H1 (cell line): ENCODE data around the gene GAB2. TPM values are rescaled to one million over a fixed set of nuclear protein-coding genes. Genes with fewer than 3 reads are reported as not detected.
A peak's percentile ranks its signal among the peaks of the same experiment; 100 is the strongest.

Source experiments
- CTCF ChIA-PET: fragments of 300-600 bp; sonication (Branson Sonifier 250); formaldehyde crosslinking; loops from one replicate; lab custom pipeline; 2021; ENCODE audit not compliant: partially characterized antibody; lab: Charles Lee
- POLR2A ChIA-PET: fragments of 300-600 bp; sonication (Branson Sonifier 250); formaldehyde crosslinking; loops from one replicate; lab custom pipeline; 2021; ENCODE audit warnings: inconsistent platforms; ENCODE audit not compliant: partially characterized antibody; lab: Charles Lee
- DNase-seq, 2 experiments: peaks; one replicate each; pipeline versions ENCODE4 v3.0.0 to v3.0.0-alpha.2; 2010 to 2022; ENCODE audit warnings: low spot score in 2 of 2, low read depth in 1 of 2, mixed read lengths in 1 of 2
- FAIRE-seq: peaks from 2 replicates; lab custom pipeline; 2011; peaks lifted over from hg19 to GRCh38; lab: Jason Lieb, UNC
- H2AFZ ChIP-seq: 2 replicates; pipeline ENCODE4 v1.8.1; 2012; ENCODE audit warnings: low read length, inconsistent platforms
- H2AK5ac ChIP-seq: 2 replicates; pipeline ENCODE4 v1.6.1; 2013; ENCODE audit warnings: low read depth, low read length
- H2BK120ac ChIP-seq: replicated peaks from 2 replicates; pipeline ENCODE3; 2013; ENCODE audit warnings: low read depth, low read length, inconsistent platforms
- H2BK12ac ChIP-seq: 2 replicates; pipeline ENCODE4 v1.6.1; 2013; ENCODE audit warnings: low read depth, low read length
- H2BK15ac ChIP-seq: 2 replicates; pipeline ENCODE4 v1.6.1; 2013; ENCODE audit warnings: low read length
- H2BK20ac ChIP-seq: 2 replicates; pipeline ENCODE4 v1.6.1; 2013; ENCODE audit warnings: low read length
- H2BK5ac ChIP-seq: 2 replicates; pipeline ENCODE4 v1.6.1; 2013; ENCODE audit warnings: low read depth, low read length
- H3K14ac ChIP-seq: 2 replicates; pipeline ENCODE4 v1.6.1; 2013; ENCODE audit warnings: inconsistent platforms; ENCODE audit not compliant: insufficient read length
- H3K18ac ChIP-seq: 2 replicates; pipeline ENCODE4 v1.6.1; 2013; ENCODE audit warnings: low read length; ENCODE audit errors: extremely low read depth
- H3K23ac ChIP-seq: 2 replicates; pipeline ENCODE4 v1.6.1; 2013; ENCODE audit warnings: inconsistent platforms; ENCODE audit not compliant: insufficient read length
- H3K23me2 ChIP-seq: 2 replicates; pipeline ENCODE4 v1.6.1; 2013; ENCODE audit warnings: low read depth, low read length
- H3K27ac ChIP-seq: 2 replicates; pipeline ENCODE4 v1.6.1; 2011; ENCODE audit warnings: low read depth, low read length, inconsistent platforms
- H3K27me3 ChIP-seq, 4 experiments: replicated peaks in 1 of 4; 1 replicate in 1 of 4; 2 replicates in 3 of 4; pipeline versions ENCODE4 v1.6.1 to v1.8.1; 2011 to 2013; ENCODE audit warnings: low read length in 3 of 4, mild to moderate bottlenecking in 3 of 4, inconsistent platforms in 2 of 4, mixed read lengths in 2 of 4, moderate library complexity in 1 of 4; ENCODE audit not compliant: control insufficient read depth in 3 of 4, insufficient read depth in 3 of 4; ENCODE audit errors: extremely low read depth in 1 of 4
- H3K36me3 ChIP-seq, 4 experiments: 2 replicates each; pipeline versions ENCODE4 v1.6.1 to v1.8.1; 2011 to 2013; ENCODE audit warnings: mild to moderate bottlenecking in 4 of 4, low read length in 3 of 4, moderate library complexity in 2 of 4, control low read depth in 1 of 4, inconsistent platforms in 1 of 4; ENCODE audit not compliant: insufficient read depth in 4 of 4, control insufficient read depth in 2 of 4
- H3K4ac ChIP-seq: replicated peaks from 2 replicates; pipeline ENCODE3; 2013; ENCODE audit warnings: low read length, low read depth, mixed read lengths, inconsistent platforms; ENCODE audit not compliant: insufficient read length
- H3K4me1 ChIP-seq, 4 experiments: replicated peaks in 1 of 4; 1 replicate in 1 of 4; 2 replicates in 3 of 4; pipeline versions ENCODE4 v1.6.1 to v1.8.1; 2011 to 2013; ENCODE audit warnings: low read length in 3 of 4, inconsistent platforms in 2 of 4, mixed read lengths in 1 of 4; ENCODE audit not compliant: insufficient read depth in 4 of 4, control insufficient read depth in 3 of 4
- H3K4me2 ChIP-seq, 2 experiments: 2 replicates each; pipeline versions ENCODE4 v1.6.1 to v1.8.1; 2011 to 2013; ENCODE audit warnings: low read depth in 2 of 2, low read length in 2 of 2, control low read depth in 1 of 2, inconsistent platforms in 1 of 2, mild to moderate bottlenecking in 1 of 2; ENCODE audit not compliant: insufficient read depth in 1 of 2
- H3K4me3 ChIP-seq, 4 experiments: fragments of 200-600, 300-600 bp in 1 of 4; sonication (generic), shearing (Covaris generic), sonication (Bioruptor Twin) in 1 of 4; 2 replicates each; pipeline versions ENCODE4 v1.5.1 to v1.8.1; 2011 to 2016; ENCODE audit warnings: low read length in 4 of 4, low read depth in 3 of 4, control low read depth in 2 of 4, inconsistent platforms in 2 of 4, mild to moderate bottlenecking in 2 of 4, mixed read lengths in 1 of 4, moderate library complexity in 1 of 4; ENCODE audit not compliant: insufficient read depth in 2 of 4; ENCODE audit errors: extremely low read depth in 1 of 4
- H3K56ac ChIP-seq: replicated peaks from 2 replicates; pipeline ENCODE3; 2013; ENCODE audit warnings: low read depth, mild to moderate bottlenecking, mixed read lengths, low read length, inconsistent platforms; ENCODE audit not compliant: insufficient read length
- H3K79me1 ChIP-seq: 2 replicates; pipeline ENCODE4 v1.6.1; 2013; ENCODE audit warnings: low read depth, low read length, control low read depth
- H3K79me2 ChIP-seq, 2 experiments: 2 replicates each; pipeline versions ENCODE4 v1.6.1 to v1.8.1; 2012 to 2013; ENCODE audit warnings: low read length in 2 of 2, mild to moderate bottlenecking in 2 of 2, inconsistent platforms in 1 of 2; ENCODE audit not compliant: insufficient read depth in 2 of 2, control insufficient read depth in 1 of 2
- H3K9ac ChIP-seq, 4 experiments: replicated peaks in 1 of 4; 1 replicate in 1 of 4; 2 replicates in 3 of 4; pipeline versions ENCODE4 v1.6.1 to v1.8.1; 2011 to 2013; ENCODE audit warnings: low read depth in 3 of 4, low read length in 3 of 4, control low read depth in 2 of 4, mild to moderate bottlenecking in 2 of 4, moderate library complexity in 2 of 4, inconsistent platforms in 1 of 4; ENCODE audit errors: extremely low read depth in 1 of 4
- H3K9me3 ChIP-seq, 2 experiments: 2 replicates each; pipeline versions ENCODE4 v1.6.1 to v1.8.1; 2012 to 2013; ENCODE audit warnings: mild to moderate bottlenecking in 2 of 2, moderate library complexity in 2 of 2, control low read depth in 1 of 2, inconsistent platforms in 1 of 2, low read depth in 1 of 2, low read length in 1 of 2, mixed read lengths in 1 of 2; ENCODE audit not compliant: insufficient read depth in 2 of 2
- H4K20me1 ChIP-seq, 2 experiments: replicated peaks in 1 of 2; 2 replicates each; pipeline versions ENCODE3 to v1.8.1; 2011 to 2013; ENCODE audit warnings: inconsistent platforms in 2 of 2, low read length in 2 of 2, mild to moderate bottlenecking in 1 of 2; ENCODE audit not compliant: insufficient read depth in 2 of 2, control insufficient read depth in 1 of 2
- H4K5ac ChIP-seq: 2 replicates; pipeline ENCODE4 v1.6.1; 2013; ENCODE audit warnings: low read length, low read depth, mixed read lengths, inconsistent platforms; ENCODE audit not compliant: insufficient read length
- H4K8ac ChIP-seq: 2 replicates; pipeline ENCODE4 v1.8.0; 2013; ENCODE audit warnings: mild to moderate bottlenecking, moderate library complexity, low read length, inconsistent platforms; ENCODE audit not compliant: insufficient read depth; ENCODE audit errors: extremely low read depth
- H4K91ac ChIP-seq: replicated peaks from 2 replicates; pipeline ENCODE3; 2013; ENCODE audit warnings: low read length, mixed read lengths, inconsistent platforms; ENCODE audit not compliant: insufficient read length
- RAD21 ChIP-seq, 2 experiments: IDR thresholded peaks in 1 of 2; conservative IDR thresholded peaks in 1 of 2; 2 replicates each; pipeline ENCODE4 v1.6.1; 2011; ENCODE audit warnings: low read depth in 2 of 2, low read length in 2 of 2, improper control_type of control experiment in 1 of 2, inconsistent platforms in 1 of 2, mild to moderate bottlenecking in 1 of 2, moderate library complexity in 1 of 2
- TAF1 ChIP-seq: IDR thresholded peaks from 2 replicates; pipeline ENCODE4 v1.6.1; 2011; ENCODE audit warnings: mild to moderate bottlenecking, low read depth, low read length
- TCF12 ChIP-seq: IDR thresholded peaks from 2 replicates; pipeline ENCODE4 v1.6.1; 2011; ENCODE audit warnings: low read depth, mild to moderate bottlenecking, low read length
- WGBS, 2 experiments: shearing (Covaris generic) in 1 of 2; methylation state at CpG; one replicate each; pipeline versions ENCODE4 v1.1.6 to v1.1.7; 2013 to 2015; ENCODE audit warnings: low lambda C conversion rate in 2 of 2, mixed read lengths in 2 of 2, inconsistent platforms in 1 of 2, low coverage in 1 of 2, missing lambda C conversion rate in 1 of 2; ENCODE audit not compliant: insufficient replicate concordance in 2 of 2, insufficient coverage in 1 of 2, insufficient read length in 1 of 2; ENCODE audit errors: extremely low coverage in 1 of 2, missing lambda C conversion rate in 1 of 2; 5-methylcytosine and 5-hydroxymethylcytosine counted together
- polyA plus RNA-seq, 7 experiments: library from polyadenylated mRNA; depleted of rRNA in 3 of 7; stranded (reverse) in 5 of 7; unstranded in 2 of 7; fragments of >200 nt in 5 of 7; fragments of 200-250 nt in 2 of 7; gene quantifications; 1 replicate in 5 of 7; 2 replicates in 1 of 7; 4 replicates in 1 of 7; pipeline versions ENCODE4 v1.2.1 to v1.2.3, GENCODE V29; 2011 to 2013; ENCODE audit warnings: missing spikeins in 2 of 7, mixed read lengths in 2 of 7
- total RNA-seq: library from RNA; stranded (reverse); fragmentation: NEBNext Ultra II Directional; extraction: Animal tissue kit (Norgen Biotek cat#: 25700); gene quantifications from 2 replicates; pipeline ENCODE4 v1.2.1, GENCODE V29; 2021

Gene GAB2
- total and polyA plus RNA-seq, 2 of the 8 experiments (the other 6 are each of a cell fraction or from before 2014, with no cell fraction given), result 6.3 to 14.0 TPM

- FAIRE-seq, result no peak
- Histone ChIP-seq H3K79me2 (no peaks in the 10 kb centered on the region), H4K91ac (no peak overlapping the region), H3K56ac (no peak overlapping the region), H2BK20ac (no peak overlapping the region), H3K4ac (no peak overlapping the region), H2BK120ac (no peak overlapping the region), H3K4me3 (peak overlapping the region in 1 of 4 experiments; percentile 28; a peak in 2 of 8 replicates), H3K23me2 (no peaks in the 10 kb centered on the region), H3K4me2 (peak overlapping the region; percentile 36 to 52; a peak in 2 of 4 replicates), H3K27ac (no peak overlapping the region), H2AK5ac (no peak overlapping the region), H4K8ac (no peak overlapping the region), H3K27me3 (peaks cover 0 to 6% (median 4%) of the 10 kb centered on the region in 4 experiments; a peak in 2 of 7 replicates), H4K20me1 (peaks cover 2 to 12% of the 10 kb centered on the region in 2 experiments), H2AFZ (no peak overlapping the region), H3K14ac (no peak overlapping the region), H3K9ac (no peak overlapping the region), H3K36me3 (no peaks in the 10 kb centered on the region), H3K18ac (no peak overlapping the region), H2BK12ac (no peak overlapping the region), H3K23ac (no peak overlapping the region), H3K79me1 (peaks cover 3% of the 10 kb centered on the region; the same call in 1 of the 2 replicates), H2BK15ac (no peak overlapping the region), H2BK5ac (no peak overlapping the region), H3K4me1 (peaks cover 0 to 6% (median 5%) of the 10 kb centered on the region in 4 experiments; a peak in 4 of 7 replicates), H3K9me3 (no peaks in the 10 kb centered on the region), H4K5ac (no peak overlapping the region)
- TF ChIP-seq RAD21 (IDR thresholded peaks at IDR 0.05 in 1 of 2, conservative IDR thresholded peaks at IDR 0.05 in 1 of 2; ENCODE audit: low read depth in 2 of 2, low read length in 2 of 2), result 0 out of 4 replicates have a peak, but pooled peaks of 1 of the 2 experiments have one; percentile 7
- TF ChIP-seq TAF1, result no peak
- TF ChIP-seq TCF12, result no peak
- ChIA-PET CTCF (interaction anchor here (0.6 to 1.4 kb wide), 7 partner anchors 16 to 158 kb away, joined by 3 to 5 read pairs (median 3); no protein-coding TSS in a partner anchor), POLR2A (interaction anchor here (1.2 kb wide), 1 partner anchor 18 kb away, joined by 3 read pairs; no protein-coding TSS in a partner anchor)
- WGBS, 2 experiments, result 15% methylated on average over 4 of the region's 4 CpGs; no CpG with 5 or more reads in 1 of the 2 experiments
- no peak for DNase-seq
Measured at GRCh38 chr11:78399136-78399535, 18.5 kb downstream of the GAB2 start.
